Naive thymus-derived CD4-positive, alpha-beta T cell (primary cell): ENCODE data around the gene PBX1. TPM values are rescaled to one million over a fixed set of nuclear protein-coding genes. Genes with fewer than 3 reads are reported as not detected.

Source experiments
- ATAC-seq: fragments of 150-1000 bp; cut with Tn5 transposase; 2 replicates; pipeline ENCODE4 v1.10.0; 2021; ENCODE audit warnings: mild to moderate bottlenecking, moderate library complexity
- CTCF ChIA-PET: fragments of 350-600 bp; sonication (Branson Sonifier 250); formaldehyde crosslinking; loops from one replicate; lab custom pipeline; 2021; ENCODE audit warnings: antibody characterized with exemption; lab: Charles Lee
- POLR2A ChIA-PET: fragments of 350-600 bp; sonication (Branson Sonifier 250); formaldehyde crosslinking; loops from one replicate; lab custom pipeline; 2021; ENCODE audit warnings: antibody characterized with exemption, inconsistent platforms; lab: Charles Lee
- DNase-seq, 9 donors: peaks; one replicate each; pipeline versions ENCODE4 v3.0.0 to v3.0.0-alpha.2; 2020 to 2022; ENCODE audit warnings: mixed read lengths in 1 of 9
- H3K27ac ChIP-seq: one replicate; pipeline ENCODE4 v1.7.0; 2013; ENCODE audit warnings: mild to moderate bottlenecking, low read depth, low read length, moderate library complexity
- H3K27me3 ChIP-seq, 2 donors: one replicate each; pipeline ENCODE4 v1.7.0; 2013; ENCODE audit warnings: low read length in 2 of 2, mild to moderate bottlenecking in 2 of 2, moderate library complexity in 2 of 2; ENCODE audit not compliant: control insufficient read depth in 2 of 2, insufficient read depth in 2 of 2
- H3K36me3 ChIP-seq, 3 experiments: 1 replicate in 2 of 3; 2 replicates in 1 of 3; pipeline ENCODE4 v1.7.0; 2013; ENCODE audit warnings: low read length in 3 of 3, mild to moderate bottlenecking in 3 of 3, moderate library complexity in 1 of 3; ENCODE audit not compliant: insufficient read depth in 3 of 3, control insufficient read depth in 2 of 3
- H3K4me1 ChIP-seq, 2 donors: one replicate each; pipeline ENCODE4 v1.7.0; 2013; ENCODE audit warnings: low read length in 2 of 2, mild to moderate bottlenecking in 2 of 2, moderate library complexity in 1 of 2; ENCODE audit not compliant: control insufficient read depth in 2 of 2, insufficient read depth in 2 of 2
- H3K4me3 ChIP-seq: 2 replicates; pipeline ENCODE4 v1.7.0; 2013; ENCODE audit warnings: mild to moderate bottlenecking, low read length
- H3K9me3 ChIP-seq, 3 experiments: 1 replicate in 2 of 3; 2 replicates in 1 of 3; pipeline ENCODE4 v1.7.0; 2013; ENCODE audit warnings: low read length in 3 of 3; ENCODE audit not compliant: control insufficient read depth in 2 of 3
- H3K27ac Mint-ChIP-seq, 9 donors: one replicate each; pipeline ENCODE4 v1.8.0; 2020 to 2022; ENCODE audit warnings: mixed read lengths in 9 of 9, mild to moderate bottlenecking in 8 of 9, moderate library complexity in 5 of 9, inconsistent platforms in 2 of 9
- H3K27me3 Mint-ChIP-seq, 5 donors: one replicate each; pipeline ENCODE4 v1.8.0; 2021 to 2022; ENCODE audit warnings: mixed read lengths in 5 of 5, mild to moderate bottlenecking in 1 of 5
- H3K36me3 Mint-ChIP-seq, 5 donors: one replicate each; pipeline ENCODE4 v1.8.0; 2020 to 2022; ENCODE audit warnings: mixed read lengths in 5 of 5, mild to moderate bottlenecking in 3 of 5, inconsistent platforms in 1 of 5
- H3K4me1 Mint-ChIP-seq, 7 donors: one replicate each; pipeline ENCODE4 v1.8.0; 2020 to 2022; ENCODE audit warnings: mixed read lengths in 7 of 7, mild to moderate bottlenecking in 3 of 7, inconsistent platforms in 1 of 7
- H3K4me3 Mint-ChIP-seq, 10 donors: one replicate each; pipeline ENCODE4 v1.8.0; 2020 to 2022; ENCODE audit warnings: mild to moderate bottlenecking in 10 of 10, mixed read lengths in 10 of 10, moderate library complexity in 6 of 10, inconsistent platforms in 2 of 10
- H3K9me3 Mint-ChIP-seq, 11 donors: one replicate each; pipeline ENCODE4 v1.8.0; 2020 to 2022; ENCODE audit warnings: mixed read lengths in 11 of 11, mild to moderate bottlenecking in 4 of 11, inconsistent platforms in 1 of 11, moderate library complexity in 1 of 11
- intact Hi-C, 2 donors: fragments of 100-400 bp; cut with micrococcal nuclease; formaldehyde crosslinking; loops; one replicate each; pipeline ENCODE4 v1.15.1; 2023
- polyA plus RNA-seq, 2 donors: library from polyadenylated mRNA; unstranded; fragments of 300-500 nt; fragmentation: Illumina TruSeq; gene quantifications; one replicate each; pipeline ENCODE4 v1.2.3, GENCODE V29; 2021
- total RNA-seq, 6 experiments: library from RNA in 5 of 6; stranded (reverse) in 5 of 6; gene quantifications; 1 replicate in 5 of 6; 2 replicates in 1 of 6; pipeline ENCODE4 v1.2.3 and lab custom pipeline; 2021 to 2026

PBX1 gene
- total and polyA plus RNA-seq, 7 experiments from 2014 or later: 0.02 to 2.9 (median 1.7) TPM; not detected in 1

- H3K36me3 ChIP-seq: no peaks in the 10 kb centered on the region
- no peaks in the 10 kb centered on the region for H3K4me1 Mint-ChIP-seq
- no peak overlapping the region for H3K27ac ChIP-seq
- no peak overlapping the region for H3K4me3 ChIP-seq
- H3K4me1 ChIP-seq: no peaks in the 10 kb centered on the region
- no peak for ATAC-seq
- no peak for DNase-seq
- peaks cover 0 to 4% (median 0%) of the 10 kb centered on the region in 11 donors for H3K9me3 Mint-ChIP-seq
- H3K27ac Mint-ChIP-seq: no peak overlapping the region
- intact Hi-C loops: no loop called here
- H3K27me3 ChIP-seq: peaks cover 0 to 3% of the 10 kb centered on the region in 2 donors
- peaks cover 0 to 3% (median 0%) of the 10 kb centered on the region in 5 donors for H3K27me3 Mint-ChIP-seq
- ChIA-PET CTCF (no interaction called here), POLR2A (no interaction called here)
- H3K9me3 ChIP-seq: no peaks in the 10 kb centered on the region
- H3K36me3 Mint-ChIP-seq: no peaks in the 10 kb centered on the region
- H3K4me3 Mint-ChIP-seq: no peak overlapping the region
These were observed 137.1 kb downstream of the PBX1 start for GRCh38 chr1:164695956-164696665.

- no peaks in the 10 kb centered on the region for H3K36me3 ChIP-seq
- intact Hi-C loops: no loop called here
- ChIA-PET CTCF (no interaction called here), POLR2A (no interaction called here)
- no peak for DNase-seq
- H3K27ac ChIP-seq: no peak overlapping the region
- no peak for ATAC-seq
- Mint-ChIP-seq H3K4me3 (no peak overlapping the region), H3K27ac (no peak overlapping the region), H3K4me1 (no peaks in the 10 kb centered on the region), H3K36me3 (no peaks in the 10 kb centered on the region), H3K9me3 (peaks cover 0 to 4% (median 0%) of the 10 kb centered on the region in 11 donors), H3K27me3 (peaks cover 0 to 5% (median 0%) of the 10 kb centered on the region in 5 donors)
- peaks cover 0 to 3% of the 10 kb centered on the region in 2 donors for H3K27me3 ChIP-seq
- H3K4me3 ChIP-seq: no peak overlapping the region
- H3K4me1 ChIP-seq: no peaks in the 10 kb centered on the region
- no peaks in the 10 kb centered on the region for H3K9me3 ChIP-seq
These were observed 141.0 kb downstream of the PBX1 start for GRCh38 chr1:164699815-164700491.

GRCh38 chr1:164700683-164701082, 141.7 kb downstream of the PBX1 start:
- peaks cover 0 to 3% of the 10 kb centered on the region in 2 donors for H3K27me3 ChIP-seq
- no peak overlapping the region for H3K4me3 ChIP-seq
- Mint-ChIP-seq H3K9me3 (peaks cover 0 to 4% (median 0%) of the 10 kb centered on the region in 11 donors), H3K27ac (no peak overlapping the region), H3K4me1 (no peaks in the 10 kb centered on the region), H3K36me3 (no peaks in the 10 kb centered on the region), H3K27me3 (peaks cover 0 to 5% (median 0%) of the 10 kb centered on the region in 5 donors), H3K4me3 (no peak overlapping the region)
- no peaks in the 10 kb centered on the region for H3K4me1 ChIP-seq
- DNase-seq (no peak), ATAC-seq (no peak)
- no peak overlapping the region for H3K27ac ChIP-seq
- H3K36me3 ChIP-seq: no peaks in the 10 kb centered on the region
- ChIA-PET CTCF (no interaction called here), POLR2A (no interaction called here)
- intact Hi-C loops: no loop called here
- no peaks in the 10 kb centered on the region for H3K9me3 ChIP-seq

GRCh38 chr1:164701189-164701761, 142.3 kb downstream of the PBX1 start:
- Histone ChIP-seq H3K27me3 (peaks cover 0 to 3% of the 10 kb centered on the region in 2 donors), H3K36me3 (no peaks in the 10 kb centered on the region), H3K27ac (no peak overlapping the region), H3K4me3 (no peak overlapping the region), H3K9me3 (no peaks in the 10 kb centered on the region), H3K4me1 (no peaks in the 10 kb centered on the region)
- Mint-ChIP-seq H3K36me3 (no peaks in the 10 kb centered on the region), H3K4me1 (no peaks in the 10 kb centered on the region), H3K27me3 (peaks cover 0 to 5% (median 0%) of the 10 kb centered on the region in 5 donors), H3K9me3 (peaks cover 0 to 4% (median 0%) of the 10 kb centered on the region in 11 donors), H3K27ac (no peak overlapping the region), H3K4me3 (no peak overlapping the region)
- intact Hi-C loops: no loop called here
- ATAC-seq: no peak
- ChIA-PET POLR2A (no interaction called here), CTCF (no interaction called here)
- no peak for DNase-seq

GRCh38 chr1:164702216-164702615, 143.2 kb downstream of the PBX1 start:
- ATAC-seq: no peak
- Mint-ChIP-seq H3K27ac (no peak overlapping the region), H3K36me3 (no peaks in the 10 kb centered on the region), H3K4me3 (no peak overlapping the region), H3K27me3 (peaks cover 0 to 5% (median 0%) of the 10 kb centered on the region in 5 donors), H3K9me3 (peaks cover 0 to 4% (median 0%) of the 10 kb centered on the region in 11 donors), H3K4me1 (no peaks in the 10 kb centered on the region)
- Histone ChIP-seq H3K27me3 (peaks cover 0 to 3% of the 10 kb centered on the region in 2 donors), H3K9me3 (no peaks in the 10 kb centered on the region), H3K27ac (no peak overlapping the region), H3K36me3 (no peaks in the 10 kb centered on the region), H3K4me3 (no peak overlapping the region), H3K4me1 (no peaks in the 10 kb centered on the region)
- no peak for DNase-seq
- ChIA-PET POLR2A (no interaction called here), CTCF (no interaction called here)
- intact Hi-C loops: no loop called here

- peaks cover 0 to 5% (median 0%) of the 10 kb centered on the region in 5 donors for H3K27me3 Mint-ChIP-seq
- H3K4me3 ChIP-seq: no peak overlapping the region
- H3K4me1 Mint-ChIP-seq: no peaks in the 10 kb centered on the region
- intact Hi-C loops: no loop called here
- ChIA-PET CTCF (no interaction called here), POLR2A (no interaction called here)
- H3K36me3 ChIP-seq: no peaks in the 10 kb centered on the region
- H3K36me3 Mint-ChIP-seq: no peaks in the 10 kb centered on the region
- H3K9me3 ChIP-seq: no peaks in the 10 kb centered on the region
- peaks cover 0 to 1% of the 10 kb centered on the region in 2 donors for H3K27me3 ChIP-seq
- DNase-seq: no peak
- no peak overlapping the region for H3K27ac Mint-ChIP-seq
- H3K4me1 ChIP-seq: no peaks in the 10 kb centered on the region
- no peak overlapping the region for H3K27ac ChIP-seq
- ATAC-seq: no peak
- H3K4me3 Mint-ChIP-seq: no peak overlapping the region
- H3K9me3 Mint-ChIP-seq: peaks cover 0 to 4% (median 0%) of the 10 kb centered on the region in 11 donors
These were observed 143.7 kb downstream of the PBX1 start for GRCh38 chr1:164702664-164703063.
